ENCODE results near the gene LRP1. TPM values are rescaled to one million over a fixed set of nuclear protein-coding genes. Genes with fewer than 3 reads are reported as not detected.

LRP1 gene
- total and polyA plus RNA-seq, 2 of the 13 experiments (the other 11 are each of a cell fraction or from before 2014, with no cell fraction given) = 14.7 to 30.8 TPM

GRCh38 chr12:57160741-57161140, 32.5 kb downstream of the LRP1 start (continued):
- TF ChIP-seq, protein P1, sequence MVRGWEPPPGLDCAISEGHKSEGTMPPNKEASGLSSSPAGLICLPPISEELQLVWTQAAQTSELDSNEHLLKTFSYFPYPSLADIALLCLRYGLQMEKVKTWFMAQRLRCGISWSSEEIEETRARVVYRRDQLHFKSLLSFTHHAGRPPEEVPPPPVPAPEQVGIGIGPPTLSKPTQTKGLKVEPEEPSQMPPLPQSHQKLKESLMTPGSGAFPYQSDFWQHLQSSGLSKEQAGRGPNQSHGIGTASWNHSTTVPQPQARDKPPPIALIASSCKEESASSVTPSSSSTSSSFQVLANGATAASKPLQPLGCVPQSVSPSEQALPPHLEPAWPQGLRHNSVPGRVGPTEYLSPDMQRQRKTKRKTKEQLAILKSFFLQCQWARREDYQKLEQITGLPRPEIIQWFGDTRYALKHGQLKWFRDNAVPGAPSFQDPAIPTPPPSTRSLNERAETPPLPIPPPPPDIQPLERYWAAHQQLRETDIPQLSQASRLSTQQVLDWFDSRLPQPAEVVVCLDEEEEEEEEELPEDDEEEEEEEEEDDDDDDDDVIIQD (CRISPR knock-in tag; IDR thresholded peaks at IDR 0.05; ENCODE audit: low read depth) = no peak
- TF ChIP-seq ZNF251 (CRISPR knock-in tag; IDR thresholded peaks at IDR 0.05) (no peak), PLSCR1 (CRISPR knock-in tag; IDR thresholded peaks at IDR 0.05; ENCODE audit: borderline replicate concordance) (no peak)

- no peaks in the 10 kb centered on the region for H3K79me2 ChIP-seq (ENCODE audit: insufficient read depth, low read length)
- TF ChIP-seq YY1 (IDR thresholded peaks at IDR 0.05; ENCODE audit: insufficient read depth, insufficient replicate concordance, low read depth, low read length) (no peak), ZNF3 (CRISPR knock-in tag; IDR thresholded peaks at IDR 0.05) (no peak), SSRP1 (CRISPR knock-in tag; IDR thresholded peaks at IDR 0.05) (no peak), MED8 (CRISPR knock-in tag; IDR thresholded peaks at IDR 0.05; ENCODE audit: insufficient replicate concordance) (no peak), XRCC5 (optimal IDR thresholded peaks at IDR 0.05; ENCODE audit: low read length) (no peak), RFXAP (CRISPR knock-in tag; IDR thresholded peaks at IDR 0.05; ENCODE audit: borderline replicate concordance) (no peak), ZNF136 (CRISPR knock-in tag; IDR thresholded peaks at IDR 0.05; ENCODE audit: low read depth) (no peak), NFATC3 (CRISPR knock-in tag; IDR thresholded peaks at IDR 0.05) (no peak), GTF2F1 (IDR thresholded peaks at IDR 0.05; ENCODE audit: low read length) (no peak)
- TF ChIP-seq, protein P2, sequence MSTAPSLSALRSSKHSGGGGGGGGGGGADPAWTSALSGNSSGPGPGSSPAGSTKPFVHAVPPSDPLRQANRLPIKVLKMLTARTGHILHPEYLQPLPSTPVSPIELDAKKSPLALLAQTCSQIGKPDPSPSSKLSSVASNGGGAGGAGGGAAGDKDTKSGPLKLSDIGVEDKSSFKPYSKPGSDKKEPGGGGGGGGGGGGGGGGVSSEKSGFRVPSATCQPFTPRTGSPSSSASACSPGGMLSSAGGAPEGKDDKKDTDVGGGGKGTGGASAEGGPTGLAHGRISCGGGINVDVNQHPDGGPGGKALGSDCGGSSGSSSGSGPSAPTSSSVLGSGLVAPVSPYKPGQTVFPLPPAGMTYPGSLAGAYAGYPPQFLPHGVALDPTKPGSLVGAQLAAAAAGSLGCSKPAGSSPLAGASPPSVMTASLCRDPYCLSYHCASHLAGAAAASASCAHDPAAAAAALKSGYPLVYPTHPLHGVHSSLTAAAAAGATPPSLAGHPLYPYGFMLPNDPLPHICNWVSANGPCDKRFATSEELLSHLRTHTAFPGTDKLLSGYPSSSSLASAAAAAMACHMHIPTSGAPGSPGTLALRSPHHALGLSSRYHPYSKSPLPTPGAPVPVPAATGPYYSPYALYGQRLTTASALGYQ (CRISPR knock-in tag; IDR thresholded peaks at IDR 0.05) = no peak
- TF ChIP-seq, protein P3, sequence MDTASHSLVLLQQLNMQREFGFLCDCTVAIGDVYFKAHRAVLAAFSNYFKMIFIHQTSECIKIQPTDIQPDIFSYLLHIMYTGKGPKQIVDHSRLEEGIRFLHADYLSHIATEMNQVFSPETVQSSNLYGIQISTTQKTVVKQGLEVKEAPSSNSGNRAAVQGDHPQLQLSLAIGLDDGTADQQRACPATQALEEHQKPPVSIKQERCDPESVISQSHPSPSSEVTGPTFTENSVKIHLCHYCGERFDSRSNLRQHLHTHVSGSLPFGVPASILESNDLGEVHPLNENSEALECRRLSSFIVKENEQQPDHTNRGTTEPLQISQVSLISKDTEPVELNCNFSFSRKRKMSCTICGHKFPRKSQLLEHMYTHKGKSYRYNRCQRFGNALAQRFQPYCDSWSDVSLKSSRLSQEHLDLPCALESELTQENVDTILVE (CRISPR knock-in tag; IDR thresholded peaks at IDR 0.05) = no peak
- POLR2A ChIA-PET = interaction anchor here (1.2 kb wide), 1 partner anchor 12 kb away, joined by 4 read pairs; no protein-coding TSS in a partner anchor
- in situ Hi-C loops (cut with HindIII; ENCODE audit: extremely low pct_ligation_motif_present, low pct_unique_long_range_greater_than_20kb) = no loop called here
- CTCF ChIA-PET (ENCODE audit: low intra/inter-chr PET ratio, low total read pairs) = no interaction called here
- H4K20me1 ChIP-seq (ENCODE audit: insufficient read depth, low read length) = no peaks in the 10 kb centered on the region; the same call in 1 of the 2 replicates
- H3K9ac ChIP-seq (ENCODE audit: insufficient read depth, low read depth, low read length) = no peak overlapping the region
- no TSS peak for BruUV-seq (replicated peaks)
- peaks cover 61 to 89% of the 10 kb centered on the region in 2 experiments for H3K36me3 ChIP-seq (replicated peaks in 1 of 2; ENCODE audit: control insufficient read depth in 1 of 2, insufficient read depth in 2 of 2, low read length in 2 of 2)
- no peak overlapping the region for H2AFZ ChIP-seq (ENCODE audit: low read length)
- no peak for DNase-seq (ENCODE audit: low spot score)
- H3K9me3 ChIP-seq (ENCODE audit: low read length) = no peaks in the 10 kb centered on the region
- FAIRE-seq = no peak
- 95% methylated on average over 7 of the region's 7 CpGs for WGBS (ENCODE audit: low lambda C conversion rate)
- no peak for ATAC-seq
- H3K4me1 ChIP-seq (ENCODE audit: insufficient read depth, low read length) = no peaks in the 10 kb centered on the region
- no peak overlapping the region for H3K27ac ChIP-seq (ENCODE audit: extremely low read length, insufficient read depth, low read length)
- H3K4me2 ChIP-seq (ENCODE audit: low read depth, low read length) = no peak overlapping the region
- no peaks in the 10 kb centered on the region for H3K27me3 ChIP-seq (ENCODE audit: control insufficient read depth in 1 of 2, insufficient read depth in 2 of 2, low read length in 2 of 2)
- H3K4me3 ChIP-seq (replicated peaks in 1 of 3; ENCODE audit: insufficient read depth in 1 of 3, low read depth in 2 of 3, low read length in 3 of 3) = no peak overlapping the region
- intact Hi-C loops (cut with micrococcal nuclease; ENCODE audit: unreplicated experiment) = no loop called here
These were observed 33.2 kb downstream of the LRP1 start for GRCh38 chr12:57161491-57161890.

Data from HepG2 (cell line).